Vagina (tissue), 2 donors: ENCODE measurements around the gene NTF3. TPM values are rescaled to one million over a fixed set of nuclear protein-coding genes. Genes with fewer than 3 reads are reported as not detected.

Experiments
- DNase-seq, 2 donors: peaks; one replicate each; pipeline ENCODE4 v3.0.0-alpha.2; 2017; ENCODE audit errors: extremely low spot score in 2 of 2
- H3K27ac ChIP-seq: fragments of 200-600 bp; sonication (generic); one replicate; pipeline ENCODE4 v1.5.1; 2019
- H3K27me3 ChIP-seq: fragments of 200-600 bp; sonication (generic); one replicate; pipeline ENCODE4 v1.5.1; 2019
- H3K36me3 ChIP-seq, 2 donors: fragments of 200-600 bp; sonication (generic); one replicate each; pipeline ENCODE4 v1.5.1; 2017 to 2019
- H3K4me1 ChIP-seq: fragments of 200-600 bp; sonication (generic); one replicate; pipeline ENCODE4 v1.5.1; 2019
- H3K4me3 ChIP-seq, 2 donors: fragments of 200-600 bp; sonication (generic); 1 replicate in 1 of 2; 2 replicates in 1 of 2; pipeline ENCODE4 v1.5.1; 2016 to 2019
- H3K9me3 ChIP-seq: fragments of 200-600 bp; sonication (generic); one replicate; pipeline ENCODE4 v1.5.1; 2019
- POLR2A ChIP-seq, 2 donors: fragments of 450-650 bp; IDR thresholded peaks; one replicate each; pipeline ENCODE4 v1.6.1; 2017; ENCODE audit warnings: antibody characterized with exemption in 2 of 2, mild to moderate bottlenecking in 2 of 2, moderate library complexity in 2 of 2
- POLR2AphosphoS5 ChIP-seq, 2 donors: sonication (generic); formaldehyde crosslinking; IDR thresholded peaks; one replicate each; pipeline ENCODE4 v1.9.0; 2017; ENCODE audit warnings: antibody characterized with exemption in 2 of 2, mild to moderate bottlenecking in 2 of 2, low read depth in 1 of 2; ENCODE audit not compliant: insufficient read depth in 1 of 2
- intact Hi-C: fragments of 100-400 bp; cut with DNase I; formaldehyde crosslinking; loops from one replicate; pipeline ENCODE4 v1.15.1; 2023
- total RNA-seq: library from RNA; depleted of rRNA; stranded (reverse); fragments of >200 nt; gene quantifications from one replicate; pipeline ENCODE4 v1.2.3, GENCODE V29; 2016
- TF ChIP-seq, protein P1 (sequence below), 3 experiments: fragments of 450-650 bp in 2 of 3; fragments of 200-600 bp in 1 of 3; sonication (generic) in 1 of 3; IDR thresholded peaks; one replicate each; pipeline ENCODE4 v1.5.1; 2017 to 2019; ENCODE audit warnings: antibody characterized with exemption in 3 of 3, mild to moderate bottlenecking in 2 of 3, moderate library complexity in 2 of 3

NTF3 gene
- total RNA-seq, 1 donor from 2014 or later = 1.7 TPM

DNA sequence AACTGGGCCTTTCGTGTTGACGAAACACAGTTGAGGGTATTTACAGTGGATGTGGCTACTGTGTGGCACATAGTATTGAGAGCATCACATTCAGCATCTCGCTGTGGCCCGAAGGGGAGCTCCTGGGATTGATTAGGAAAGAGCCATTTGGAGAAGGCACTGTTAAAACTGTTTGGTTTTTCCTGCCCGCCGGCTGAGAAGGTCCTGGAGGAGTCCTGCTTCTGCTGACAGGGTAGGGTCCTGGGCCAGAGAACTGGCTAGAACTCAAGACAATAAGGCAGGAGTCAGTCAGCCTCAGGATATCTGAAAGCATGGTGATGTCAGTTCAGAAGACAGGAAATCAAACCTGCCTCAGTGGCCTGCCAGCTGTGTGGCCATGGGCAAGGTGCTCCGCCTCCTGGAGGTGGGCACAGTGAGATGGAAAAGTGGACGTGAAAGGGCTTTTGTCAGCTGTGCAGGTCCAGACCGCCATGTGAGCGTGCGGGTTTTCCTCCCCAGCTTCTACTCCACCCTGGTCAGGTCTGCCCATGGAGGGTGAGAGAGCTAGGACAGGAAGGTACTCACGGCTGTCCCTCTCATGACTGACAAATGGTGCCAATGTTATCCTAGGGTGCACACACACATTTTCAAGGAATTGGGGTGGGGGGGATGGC, 92.3 kb downstream of the NTF3 start:
- intact Hi-C loops = no loop called here
- TF ChIP-seq, protein P1, sequence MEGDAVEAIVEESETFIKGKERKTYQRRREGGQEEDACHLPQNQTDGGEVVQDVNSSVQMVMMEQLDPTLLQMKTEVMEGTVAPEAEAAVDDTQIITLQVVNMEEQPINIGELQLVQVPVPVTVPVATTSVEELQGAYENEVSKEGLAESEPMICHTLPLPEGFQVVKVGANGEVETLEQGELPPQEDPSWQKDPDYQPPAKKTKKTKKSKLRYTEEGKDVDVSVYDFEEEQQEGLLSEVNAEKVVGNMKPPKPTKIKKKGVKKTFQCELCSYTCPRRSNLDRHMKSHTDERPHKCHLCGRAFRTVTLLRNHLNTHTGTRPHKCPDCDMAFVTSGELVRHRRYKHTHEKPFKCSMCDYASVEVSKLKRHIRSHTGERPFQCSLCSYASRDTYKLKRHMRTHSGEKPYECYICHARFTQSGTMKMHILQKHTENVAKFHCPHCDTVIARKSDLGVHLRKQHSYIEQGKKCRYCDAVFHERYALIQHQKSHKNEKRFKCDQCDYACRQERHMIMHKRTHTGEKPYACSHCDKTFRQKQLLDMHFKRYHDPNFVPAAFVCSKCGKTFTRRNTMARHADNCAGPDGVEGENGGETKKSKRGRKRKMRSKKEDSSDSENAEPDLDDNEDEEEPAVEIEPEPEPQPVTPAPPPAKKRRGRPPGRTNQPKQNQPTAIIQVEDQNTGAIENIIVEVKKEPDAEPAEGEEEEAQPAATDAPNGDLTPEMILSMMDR (IDR thresholded peaks at IDR 0.05) = no peak
- DNase-seq = peak in 1 of 2 donors; percentile 81

DNA sequence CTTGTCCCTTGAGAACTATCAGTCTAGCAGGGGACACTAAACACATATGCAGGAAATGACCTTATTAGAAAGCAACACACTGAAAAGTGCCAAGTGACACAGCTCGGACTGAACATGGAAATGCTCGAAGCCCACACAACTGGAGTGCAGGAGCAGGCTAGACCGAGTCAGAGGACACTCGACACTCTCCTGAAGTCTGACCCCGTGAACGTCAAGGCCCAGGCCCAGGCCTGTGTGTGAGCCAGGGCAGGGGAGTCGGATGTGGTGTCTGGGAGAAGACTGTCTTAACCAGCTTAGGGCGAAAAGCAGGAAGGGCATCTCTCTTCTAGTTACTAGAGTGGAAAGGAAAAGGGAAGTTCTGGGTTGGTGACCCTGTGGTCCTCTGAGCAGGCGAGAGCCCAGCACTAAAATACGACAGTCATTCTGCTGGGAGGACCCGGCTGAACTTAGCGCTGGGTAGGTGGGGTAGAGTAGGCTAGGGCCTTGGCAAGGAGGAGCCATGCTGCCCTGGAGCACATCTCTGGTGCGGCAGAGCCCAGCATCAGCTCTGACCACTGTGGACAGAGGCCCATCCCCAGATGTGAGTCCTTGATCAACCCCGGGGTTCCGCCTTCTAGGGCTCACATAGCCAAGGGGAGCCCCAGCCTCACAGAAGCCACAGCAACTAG, 93.0 kb downstream of the NTF3 start:
- Histone ChIP-seq H3K27ac (no peak overlapping the region), H3K4me3 (no peak overlapping the region), H3K9me3 (no peaks in the 10 kb centered on the region), H3K4me1 (no peaks in the 10 kb centered on the region), H3K27me3 (no peaks in the 10 kb centered on the region), H3K36me3 (no peaks in the 10 kb centered on the region)
- TF ChIP-seq, protein P1 (IDR thresholded peaks at IDR 0.05) = no peak
- intact Hi-C loops = no loop called here
- DNase-seq = peak; percentile 82 to 90

More for the DNA sequence above, 92.3 kb downstream of the NTF3 start:
- no peaks in the 10 kb centered on the region for H3K4me1 ChIP-seq
- no peak overlapping the region for H3K4me3 ChIP-seq
- H3K27ac ChIP-seq = no peak overlapping the region
- H3K27me3 ChIP-seq = no peaks in the 10 kb centered on the region
- no peaks in the 10 kb centered on the region for H3K36me3 ChIP-seq
- no peaks in the 10 kb centered on the region for H3K9me3 ChIP-seq

DNA sequence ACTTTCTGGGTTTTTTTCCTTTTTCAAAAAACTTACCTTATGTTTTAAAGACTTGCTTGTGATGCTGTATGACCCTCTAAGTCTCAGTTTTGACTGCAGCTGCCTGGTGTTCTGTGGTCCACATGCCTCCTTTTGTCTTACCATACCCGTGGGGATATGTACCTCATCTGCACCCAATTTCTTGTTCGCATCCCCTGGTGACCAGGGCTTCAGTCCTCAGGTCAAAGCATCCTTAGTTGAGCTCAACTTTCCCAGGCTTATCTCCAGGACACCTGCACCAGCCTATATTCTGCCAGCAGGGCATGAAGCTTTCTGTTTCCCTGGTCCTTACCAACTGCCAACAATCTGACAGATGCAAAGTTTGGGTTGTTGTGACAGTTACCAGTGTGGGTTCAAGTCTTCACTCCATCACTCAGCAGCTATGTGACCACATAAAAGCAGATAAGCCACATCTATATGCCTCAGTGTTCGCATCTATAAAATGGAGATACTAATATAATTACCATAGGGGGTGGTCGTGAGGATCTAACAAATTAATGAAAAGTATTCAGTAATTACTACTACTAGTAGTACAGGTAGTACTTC, 94.0 kb downstream of the NTF3 start:
- Histone ChIP-seq H3K27me3 (no peaks in the 10 kb centered on the region), H3K9me3 (no peaks in the 10 kb centered on the region), H3K27ac (no peak overlapping the region), H3K4me3 (no peak overlapping the region), H3K36me3 (no peaks in the 10 kb centered on the region), H3K4me1 (no peaks in the 10 kb centered on the region)
- TF ChIP-seq, protein P1 (IDR thresholded peaks at IDR 0.05) = no peak
- TF ChIP-seq POLR2AphosphoS5 (IDR thresholded peaks at IDR 0.05; ENCODE audit: insufficient read depth in 1 of 2, low read depth in 1 of 2) = no peak
- no peak for TF ChIP-seq POLR2A (IDR thresholded peaks at IDR 0.05)
- intact Hi-C loops = no loop called here
- peak in 1 of 2 donors; percentile 74 for DNase-seq

DNA sequence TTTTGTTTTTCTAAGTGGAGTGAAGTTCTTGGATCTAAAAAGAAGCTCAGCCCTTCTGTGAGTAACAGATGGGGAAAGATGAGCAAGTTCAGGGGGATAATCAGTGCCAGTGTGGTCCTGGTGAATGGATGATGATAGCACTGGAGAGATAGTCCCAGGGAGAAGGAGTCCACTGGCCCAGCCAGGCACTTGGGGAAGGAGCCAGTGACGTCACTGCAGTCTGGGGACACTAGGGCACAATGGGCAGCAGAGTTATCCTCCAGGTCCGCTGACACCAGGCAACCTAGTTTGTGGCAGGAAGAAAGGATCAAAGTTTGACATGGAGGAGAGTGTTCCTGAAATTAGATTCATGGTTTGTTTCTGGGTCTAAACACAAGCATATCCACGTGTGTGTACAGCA, 101.5 kb downstream of the NTF3 start:
- intact Hi-C loops = no loop called here
- no peak for DNase-seq
- Histone ChIP-seq H3K4me3 (no peak overlapping the region), H3K27me3 (no peaks in the 10 kb centered on the region), H3K4me1 (no peaks in the 10 kb centered on the region), H3K27ac (no peak overlapping the region), H3K9me3 (no peaks in the 10 kb centered on the region), H3K36me3 (no peaks in the 10 kb centered on the region)
- TF ChIP-seq POLR2A (IDR thresholded peaks at IDR 0.05) = no peak
- no peak for TF ChIP-seq POLR2AphosphoS5 (IDR thresholded peaks at IDR 0.05; ENCODE audit: insufficient read depth in 1 of 2, low read depth in 1 of 2)
- TF ChIP-seq, protein P1 (IDR thresholded peaks at IDR 0.05) = no peak
